NT2/D1 (cell line): ENCODE results near the gene SLC6A9.

Experiments
- DNase-seq: peaks from one replicate; pipeline ENCODE4 v3.0.0-alpha.2; 2011; ENCODE audit warnings: low read depth, low spot score
- H3K27me3 ChIP-seq: 2 replicates; pipeline ENCODE4 v1.6.0; 2011; ENCODE audit warnings: mild to moderate bottlenecking; ENCODE audit not compliant: insufficient read length, insufficient read depth
- H3K36me3 ChIP-seq: 2 replicates; pipeline ENCODE4 v1.6.1; 2011; ENCODE audit warnings: mild to moderate bottlenecking, low read length, mixed read lengths; ENCODE audit not compliant: insufficient read depth, insufficient read length
- H3K4me1 ChIP-seq: 2 replicates; pipeline ENCODE4 v1.5.1; 2011; ENCODE audit not compliant: insufficient read depth, insufficient read length
- H3K4me3 ChIP-seq: 2 replicates; pipeline ENCODE4 v1.5.1; 2011; ENCODE audit warnings: low read depth; ENCODE audit not compliant: insufficient read length
- H3K9ac ChIP-seq: 2 replicates; pipeline ENCODE4 v1.6.0; 2011; ENCODE audit warnings: low read depth; ENCODE audit not compliant: insufficient read length
- H3K9me3 ChIP-seq: 2 replicates; pipeline ENCODE4 v1.5.1; 2011; ENCODE audit warnings: mild to moderate bottlenecking, low read length; ENCODE audit not compliant: insufficient read depth
- SUZ12 ChIP-seq: IDR thresholded peaks from 2 replicates; pipeline ENCODE4 v1.6.1; 2011; ENCODE audit not compliant: insufficient read length, insufficient read depth; ENCODE audit errors: extremely low read depth
- YY1 ChIP-seq: IDR thresholded peaks from 2 replicates; pipeline ENCODE4 v1.6.1; 2011; ENCODE audit not compliant: insufficient read length, insufficient read depth
- ZNF274 ChIP-seq: IDR thresholded peaks from 2 replicates; pipeline ENCODE4 v1.6.1; 2011; ENCODE audit warnings: mild to moderate bottlenecking, low read depth, low read length

SLC6A9 gene

DNA sequence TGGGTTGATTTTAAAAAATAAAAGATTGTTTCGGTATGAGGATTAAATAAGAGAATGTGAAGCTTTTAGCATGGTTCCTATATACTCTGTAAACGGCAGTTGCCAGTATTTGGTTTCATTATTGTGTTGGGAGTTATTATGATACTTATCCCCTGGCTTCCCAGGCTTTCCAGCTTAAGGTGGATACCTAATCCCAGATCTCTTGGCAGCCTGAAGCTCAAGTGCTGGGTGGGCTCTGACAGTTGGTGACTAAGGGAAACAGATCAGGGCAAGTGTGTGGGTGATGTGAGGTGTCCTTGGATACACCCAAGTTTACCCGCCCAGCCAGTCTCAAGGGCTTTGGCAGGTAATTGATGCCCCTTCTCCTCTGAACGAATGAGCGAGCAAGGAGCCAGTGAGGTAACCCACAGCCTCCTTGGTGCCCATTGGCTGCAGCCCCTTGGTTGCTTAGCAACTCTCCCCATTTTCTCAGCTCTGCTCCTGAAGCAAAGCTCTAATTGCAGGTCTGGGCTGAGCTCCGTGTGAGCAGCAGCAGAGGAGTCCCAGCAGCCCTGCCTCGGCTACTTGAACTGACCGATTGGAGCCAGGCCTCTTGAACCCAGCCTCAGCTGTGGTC lies 78.4 kb downstream of the SLC6A9 start:
- H3K9me3 ChIP-seq, result no peaks in the 10 kb centered on the region
- TF ChIP-seq ZNF274 (no peak), YY1 (no peak), SUZ12 (no peak)
- H3K4me1 ChIP-seq, result peaks cover 8% of the 10 kb centered on the region
- no peak overlapping the region for H3K9ac ChIP-seq
- H3K27me3 ChIP-seq, result no peaks in the 10 kb centered on the region
- peaks cover 48% of the 10 kb centered on the region for H3K36me3 ChIP-seq
- H3K4me3 ChIP-seq, result no peak overlapping the region
- no peak for DNase-seq

- Histone ChIP-seq H3K9ac (no peak overlapping the region), H3K4me1 (peaks cover 13% of the 10 kb centered on the region), H3K36me3 (peaks cover 33% of the 10 kb centered on the region), H3K4me3 (no peak overlapping the region), H3K9me3 (no peaks in the 10 kb centered on the region), H3K27me3 (no peaks in the 10 kb centered on the region)
- no peak for DNase-seq
- TF ChIP-seq SUZ12 (no peak), ZNF274 (no peak), YY1 (no peak)
Observed at GRCh38 chr1:43951021-43951985, 80.0 kb downstream of the SLC6A9 start.

DNA sequence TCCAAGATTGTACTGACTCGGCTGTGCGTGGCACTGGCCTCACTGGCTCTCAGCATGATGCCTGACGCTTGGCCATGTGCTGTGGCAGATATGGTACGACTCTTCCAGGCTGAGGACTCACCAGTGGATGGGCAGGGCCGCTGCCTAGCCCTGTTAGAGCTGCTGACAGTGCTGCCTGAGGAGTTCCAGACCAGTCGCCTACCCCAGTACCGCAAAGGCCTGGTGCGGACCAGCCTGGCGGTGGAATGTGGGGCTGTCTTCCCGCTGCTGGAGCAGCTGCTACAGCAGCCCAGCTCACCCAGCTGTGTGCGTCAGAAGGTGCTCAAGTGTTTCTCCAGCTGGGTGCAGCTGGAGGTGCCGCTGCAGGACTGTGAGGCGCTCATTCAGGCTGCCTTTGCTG lies 81.6 kb downstream of the SLC6A9 start:
- no peaks in the 10 kb centered on the region for H3K9me3 ChIP-seq
- H3K36me3 ChIP-seq, result peaks cover 28% of the 10 kb centered on the region
- TF ChIP-seq SUZ12 (no peak), YY1 (no peak), ZNF274 (no peak)
- no peak for DNase-seq
- H3K9ac ChIP-seq, result no peak overlapping the region
- peaks cover 13% of the 10 kb centered on the region for H3K4me1 ChIP-seq
- no peaks in the 10 kb centered on the region for H3K27me3 ChIP-seq
- no peak overlapping the region for H3K4me3 ChIP-seq

DNA sequence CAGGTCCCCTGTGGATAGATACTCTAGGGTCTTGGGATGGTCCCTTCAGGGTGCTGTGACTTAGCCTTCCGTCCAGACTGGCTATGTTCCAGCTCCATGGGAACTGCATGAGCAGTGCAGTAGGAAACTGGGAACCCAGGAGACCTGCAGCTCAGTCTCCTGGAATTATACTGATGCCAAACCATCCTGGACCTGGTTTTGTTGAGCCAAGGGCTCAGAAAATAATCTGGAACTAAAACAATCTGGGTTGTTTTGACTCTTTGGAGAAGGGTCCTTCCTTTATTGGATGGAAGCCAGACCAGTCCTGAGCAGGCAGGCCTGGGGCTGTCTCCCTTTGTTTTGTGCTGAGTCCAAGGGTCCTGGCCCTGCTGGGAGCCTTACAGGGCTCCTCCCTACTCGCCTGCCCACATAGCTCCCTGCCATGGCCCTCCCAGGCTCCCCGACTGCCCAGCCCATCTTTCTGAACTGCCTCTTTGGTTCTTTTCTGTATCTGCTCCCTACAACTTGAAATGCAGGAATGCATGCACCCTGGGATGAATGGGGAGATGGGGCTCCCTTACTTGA lies 83.3 kb downstream of the SLC6A9 start:
- Histone ChIP-seq H3K4me3 (peak overlapping the region; percentile 98), H3K9ac (peak overlapping the region; percentile 99)
- no peak for TF ChIP-seq ZNF274
- no peak for TF ChIP-seq YY1
- no peak for TF ChIP-seq SUZ12

DNA sequence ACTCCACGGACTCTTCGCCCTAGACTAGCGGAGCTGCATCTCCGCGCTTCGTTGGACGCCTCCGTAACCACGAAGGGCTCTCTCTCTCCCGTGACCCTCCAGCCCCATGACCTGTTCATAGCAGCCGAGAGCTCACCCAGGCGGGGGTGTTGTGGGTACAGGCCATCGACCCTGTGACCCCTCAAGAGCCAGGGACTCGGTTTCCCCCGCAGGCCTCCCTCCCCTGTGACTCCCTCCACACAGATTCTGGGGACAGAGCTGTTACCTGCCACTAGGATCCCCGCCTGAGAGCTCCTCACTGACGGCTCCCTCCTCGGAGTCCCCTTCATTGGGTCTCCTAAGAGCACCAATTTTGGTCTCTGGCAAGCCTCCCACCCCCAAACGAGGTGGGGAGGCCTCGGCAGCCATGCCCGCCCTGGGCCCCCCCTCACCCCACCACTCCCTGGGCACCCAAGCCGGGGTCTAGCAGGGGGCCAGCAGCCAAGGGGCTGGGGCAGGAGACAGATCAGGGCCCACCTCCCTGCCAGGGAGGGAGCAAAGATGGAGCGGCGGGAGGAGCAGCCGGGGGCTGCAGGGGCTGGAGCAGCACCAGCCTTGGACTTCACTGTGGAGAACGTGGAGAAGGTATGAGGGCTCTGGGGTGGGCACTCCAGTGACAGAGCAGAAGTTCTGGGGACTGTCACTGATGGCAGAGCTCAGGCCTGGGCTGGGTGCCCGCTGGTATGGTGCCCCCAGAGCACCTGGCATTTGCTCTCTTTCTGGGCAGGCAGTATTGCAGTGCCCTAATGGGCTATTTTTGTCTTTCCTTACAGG lies 84.0 kb downstream of the SLC6A9 start:
- TF ChIP-seq SUZ12, result no peak
- no peak for TF ChIP-seq YY1
- TF ChIP-seq ZNF274, result no peak
- no peak for DNase-seq

More for the DNA sequence above, 83.3 kb downstream of the SLC6A9 start:
- no peak for DNase-seq
- Histone ChIP-seq H3K27me3 (no peaks in the 10 kb centered on the region), H3K36me3 (peaks cover 28% of the 10 kb centered on the region), H3K9me3 (no peaks in the 10 kb centered on the region), H3K4me1 (peaks cover 15% of the 10 kb centered on the region)

More for the DNA sequence above, 84.0 kb downstream of the SLC6A9 start:
- peak overlapping the region; percentile 98 for H3K4me3 ChIP-seq
- H3K9ac ChIP-seq, result peak overlapping the region; percentile 99
- no peaks in the 10 kb centered on the region for H3K27me3 ChIP-seq
- no peaks in the 10 kb centered on the region for H3K9me3 ChIP-seq
- peaks cover 18% of the 10 kb centered on the region for H3K4me1 ChIP-seq
- H3K36me3 ChIP-seq, result peaks cover 28% of the 10 kb centered on the region
